SH-SY5Y (cell line): Measurements from ENCODE around the gene SLC38A11.

ENCODE experiments used
- GATA2 ChIP-seq: IDR thresholded peaks from 2 replicates; pipeline ENCODE4 v1.6.1; 2011; ENCODE audit warnings: mild to moderate bottlenecking, low read depth, low read length
- GATA3 ChIP-seq: IDR thresholded peaks from 2 replicates; pipeline ENCODE4 v1.6.1; 2011; ENCODE audit warnings: low read depth, mild to moderate bottlenecking, low read length, moderate library complexity

DNA sequence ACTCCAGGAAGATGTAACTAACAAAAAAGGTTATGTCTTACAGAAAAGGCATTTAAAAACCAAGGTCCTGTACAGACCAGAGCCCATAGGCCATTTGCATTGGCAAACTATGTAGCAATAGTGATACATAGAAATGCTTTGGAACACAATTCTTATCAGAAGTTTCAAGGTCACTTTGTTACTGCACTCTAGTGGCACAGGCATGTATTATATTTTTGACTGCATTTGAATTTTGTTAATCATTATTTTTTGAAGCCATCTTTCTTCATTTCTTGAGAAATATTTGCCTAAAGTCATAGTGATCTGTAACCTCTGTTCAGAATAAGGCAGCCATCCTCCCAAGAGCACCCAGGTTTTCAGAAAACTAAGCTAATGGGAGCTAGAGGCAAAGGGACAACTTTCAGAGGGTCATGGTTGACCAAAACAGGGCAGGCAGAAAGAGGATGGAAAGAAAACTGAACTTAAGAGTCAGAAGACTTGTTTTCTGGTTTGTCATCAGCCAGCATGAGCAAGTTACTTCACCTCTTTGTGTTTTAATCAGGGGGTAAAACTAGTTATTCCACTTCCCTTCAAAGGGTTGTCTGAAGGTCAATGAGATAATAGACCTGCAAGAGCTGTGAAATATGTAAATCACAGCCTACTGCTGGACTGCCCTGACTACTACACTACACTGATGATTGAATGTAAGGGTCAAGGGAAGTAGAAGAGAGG, 41.5 kb downstream of the SLC38A11 start:
- TF ChIP-seq GATA3 = no peak
- TF ChIP-seq GATA2 = no peak
